Glomerular endothelial cell (primary cell): ENCODE measurements around the gene NR4A1. TPM values are rescaled to one million over a fixed set of nuclear protein-coding genes. Genes with fewer than 3 reads are reported as not detected.

Experiments
- DNase-seq: peaks from one replicate; pipeline ENCODE4 v3.0.0-alpha.2; 2011; ENCODE audit warnings: low read depth, low spot score; ENCODE audit errors: extremely low read depth
- total RNA-seq: library from RNA; depleted of rRNA; stranded (reverse); fragments of >200 nt; gene quantifications from 2 replicates; pipeline ENCODE4 v1.2.3, GENCODE V29; 2015

Gene NR4A1
- total RNA-seq, 1 donor from 2014 or later, result 3.4 TPM

DNA sequence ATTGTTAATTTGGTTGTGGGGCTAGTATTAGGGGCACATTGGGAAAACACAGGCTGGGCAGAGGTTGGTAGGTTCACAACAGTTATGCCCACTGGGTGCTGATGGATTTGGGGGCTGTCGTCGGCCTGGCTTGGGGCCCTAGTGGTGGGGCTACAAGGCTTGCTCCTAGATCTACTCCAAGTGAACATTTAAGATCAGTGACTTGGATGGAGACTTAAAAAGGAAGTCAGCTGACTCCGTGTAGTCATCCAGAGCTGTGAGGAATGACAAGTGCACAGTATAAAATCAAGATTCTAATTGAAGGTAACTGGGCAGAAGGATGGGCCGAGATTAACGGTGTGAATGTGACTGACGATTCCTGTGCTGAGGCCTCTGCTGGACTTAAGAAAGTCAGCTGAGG is 12.8 kb upstream of the NR4A1 start:
- no peak for DNase-seq

GRCh38 chr12:52041035-52041434 is 10.2 kb upstream of the NR4A1 start:
- DNase-seq, result no peak

GRCh38 chr12:52041695-52042123 is 9.5 kb upstream of the NR4A1 start:
- no peak for DNase-seq

GRCh38 chr12:52042706-52043385 is 8.4 kb upstream of the NR4A1 start:
- no peak for DNase-seq

DNA sequence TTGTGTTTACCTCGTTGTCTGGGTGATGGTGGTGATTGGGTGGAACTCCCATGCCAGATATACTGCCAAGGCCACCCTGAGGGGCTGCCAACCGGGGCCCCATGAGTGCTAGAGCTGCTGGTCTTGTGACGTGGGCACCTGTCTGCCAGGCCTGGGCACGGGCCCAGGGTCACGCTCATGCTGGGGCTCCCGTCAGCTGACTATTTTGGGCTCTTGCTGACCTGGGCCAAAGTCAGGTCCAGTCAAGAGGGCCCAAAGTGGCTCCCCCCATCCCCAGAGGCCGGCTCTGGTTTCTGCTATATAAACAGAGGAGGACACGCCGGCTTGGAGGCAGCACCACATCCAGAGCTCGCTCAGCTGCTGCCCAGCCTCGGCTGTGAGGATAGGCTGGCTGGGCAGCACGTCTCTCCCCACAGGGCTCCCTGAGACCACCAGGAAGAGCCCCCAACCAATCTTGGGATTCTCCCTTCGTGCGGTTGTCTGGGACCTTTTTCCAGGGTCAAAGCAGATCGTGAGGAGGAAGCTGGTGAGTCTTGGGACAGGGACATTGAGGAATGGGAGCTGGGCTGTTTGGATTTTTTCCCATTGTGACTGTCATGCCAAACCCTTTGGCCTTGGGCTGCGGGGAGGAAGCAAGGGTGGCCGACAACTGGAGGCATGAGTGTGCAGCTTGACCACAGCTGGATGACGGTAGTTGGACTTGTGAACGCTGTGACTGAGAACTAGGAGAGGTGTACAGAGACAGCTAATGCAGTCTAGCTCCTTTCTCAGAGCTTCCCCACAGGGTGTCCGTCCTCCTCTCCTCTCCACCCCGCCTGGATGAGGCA is 7.6 kb upstream of the NR4A1 start:
- DNase-seq, result no peak

GRCh38 chr12:52044292-52044983 is 6.8 kb upstream of the NR4A1 start:
- no peak for DNase-seq

- DNase-seq, result no peak
These were observed 5.4 kb upstream of the NR4A1 start for GRCh38 chr12:52045794-52046199.

DNA sequence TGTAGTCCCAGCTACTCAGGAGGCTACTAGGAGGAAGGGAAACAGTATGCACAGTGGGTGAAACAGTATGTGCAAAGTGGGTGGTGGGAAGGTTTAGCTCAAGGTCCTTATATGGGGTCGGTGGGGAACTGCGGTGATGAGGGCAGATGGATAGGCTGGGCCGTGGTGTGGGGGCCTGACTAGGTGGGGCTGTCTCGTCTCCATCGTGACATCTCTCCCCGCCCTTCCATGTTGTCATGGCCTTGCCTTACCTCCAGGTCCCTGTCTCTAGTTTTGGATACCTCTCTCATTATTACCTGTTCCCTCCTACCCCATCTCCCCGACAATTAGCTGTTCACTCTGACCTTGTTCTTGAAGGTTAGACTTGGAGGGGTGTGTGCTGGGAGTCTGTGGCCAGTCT is 4.4 kb upstream of the NR4A1 start:
- no peak for DNase-seq

GRCh38 chr12:52049286-52049685 is 2.0 kb upstream of the NR4A1 start:
- DNase-seq, result no peak

DNA sequence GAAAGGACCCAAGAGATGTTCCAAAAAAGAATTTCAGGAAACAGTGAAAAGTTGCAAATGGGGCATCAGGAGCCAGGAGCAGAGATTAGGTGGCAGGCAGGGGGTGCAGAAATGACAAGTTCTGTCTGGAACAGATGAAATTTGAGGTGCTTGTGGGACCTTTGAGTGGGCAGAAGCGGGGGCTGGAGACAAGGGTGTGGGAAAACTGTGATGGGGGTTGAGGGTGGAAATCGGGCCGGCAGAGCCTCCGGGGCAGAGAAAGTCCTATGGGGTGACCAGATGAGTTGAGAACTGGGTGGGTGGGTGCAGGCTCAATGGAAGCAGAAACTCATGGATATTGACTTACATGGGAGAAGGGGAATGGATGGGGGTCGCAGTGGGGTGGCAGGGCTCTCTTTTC is 1.6 kb upstream of the NR4A1 start:
- DNase-seq, result no peak

GRCh38 chr12:52050116-52050757 is 1.0 kb upstream of the NR4A1 start:
- DNase-seq, result no peak

DNA sequence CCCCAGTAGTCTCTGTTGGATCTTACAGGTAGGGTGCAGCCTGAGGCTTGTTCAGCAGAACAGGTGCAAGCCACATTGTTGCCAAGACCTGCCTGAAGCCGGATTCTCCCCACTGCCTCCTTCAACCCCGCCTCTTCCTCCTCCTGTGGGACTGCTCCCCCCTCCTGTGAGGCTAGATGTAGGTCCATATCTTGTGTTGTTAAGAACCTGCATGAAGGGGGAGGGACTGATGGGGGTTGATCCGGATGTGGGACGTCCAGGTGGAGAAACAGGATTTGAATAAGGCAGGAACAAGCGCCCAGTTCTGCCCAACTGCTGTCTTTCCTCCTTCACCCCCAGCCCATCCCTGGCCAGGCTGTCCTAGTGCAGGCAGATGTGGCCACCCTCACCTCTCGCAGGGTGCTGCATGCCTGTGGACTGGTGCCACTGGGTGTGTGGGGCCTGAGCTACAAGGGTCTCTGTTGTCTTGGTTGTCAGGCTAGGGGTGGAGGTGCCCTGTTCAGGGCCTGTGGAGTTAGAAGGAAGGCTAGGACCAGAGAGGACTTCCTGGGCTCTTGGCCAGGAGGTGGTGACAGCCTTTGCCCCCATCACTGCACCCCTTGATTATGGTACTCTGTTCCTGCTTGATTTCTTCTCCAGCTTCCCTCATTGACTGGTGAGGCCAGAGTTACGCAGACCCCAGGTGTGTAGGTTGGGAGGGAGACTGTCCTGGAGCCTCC is 1.4 kb downstream of the NR4A1 start:
- DNase-seq, result no peak

DNA sequence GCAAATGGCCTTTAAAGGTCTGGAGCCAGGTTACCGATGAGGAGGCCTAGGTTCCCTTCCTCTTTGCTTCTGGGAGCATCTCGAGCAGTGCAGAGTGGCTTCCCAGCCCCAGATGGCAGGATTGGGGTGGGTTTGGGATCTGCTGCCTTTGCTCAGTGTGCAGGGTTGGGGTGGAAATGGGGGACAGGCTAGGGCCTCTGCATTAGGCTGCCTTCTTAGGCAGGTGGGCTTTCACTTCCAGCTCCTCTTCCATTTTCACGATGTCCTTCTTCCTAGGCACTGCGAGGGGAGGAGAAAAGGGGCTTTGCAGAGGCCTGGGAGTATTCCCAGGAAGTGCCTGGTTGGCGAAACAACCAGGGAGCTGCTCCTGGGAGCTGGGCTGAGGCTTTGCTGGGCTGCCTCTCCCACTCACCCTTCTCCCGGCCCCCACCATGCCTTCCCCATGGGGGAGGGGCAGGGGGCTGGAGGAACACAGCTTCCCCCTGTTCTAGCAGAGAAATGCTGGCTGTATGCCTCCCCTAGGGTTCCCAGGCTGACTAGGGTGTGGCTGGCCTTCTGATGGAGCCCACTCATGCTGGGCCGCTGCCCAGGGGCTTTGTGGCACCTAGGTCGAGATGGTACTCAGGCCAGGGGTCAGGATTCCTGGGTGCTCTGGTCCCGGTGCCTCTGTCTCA is 2.4 kb downstream of the NR4A1 start:
- DNase-seq, result no peak

DNA sequence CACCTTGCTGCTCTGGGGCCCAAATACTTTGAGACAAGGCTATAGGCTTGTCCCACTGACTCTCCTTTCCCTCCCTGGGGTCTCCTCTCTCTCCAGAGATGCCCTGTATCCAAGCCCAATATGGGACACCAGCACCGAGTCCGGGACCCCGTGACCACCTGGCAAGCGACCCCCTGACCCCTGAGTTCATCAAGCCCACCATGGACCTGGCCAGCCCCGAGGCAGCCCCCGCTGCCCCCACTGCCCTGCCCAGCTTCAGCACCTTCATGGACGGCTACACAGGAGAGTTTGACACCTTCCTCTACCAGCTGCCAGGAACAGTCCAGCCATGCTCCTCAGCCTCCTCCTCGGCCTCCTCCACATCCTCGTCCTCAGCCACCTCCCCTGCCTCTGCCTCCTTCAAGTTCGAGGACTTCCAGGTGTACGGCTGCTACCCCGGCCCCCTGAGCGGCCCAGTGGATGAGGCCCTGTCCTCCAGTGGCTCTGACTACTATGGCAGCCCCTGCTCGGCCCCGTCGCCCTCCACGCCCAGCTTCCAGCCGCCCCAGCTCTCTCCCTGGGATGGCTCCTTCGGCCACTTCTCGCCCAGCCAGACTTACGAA is 3.1 kb downstream of the NR4A1 start:
- DNase-seq, result no peak

DNA sequence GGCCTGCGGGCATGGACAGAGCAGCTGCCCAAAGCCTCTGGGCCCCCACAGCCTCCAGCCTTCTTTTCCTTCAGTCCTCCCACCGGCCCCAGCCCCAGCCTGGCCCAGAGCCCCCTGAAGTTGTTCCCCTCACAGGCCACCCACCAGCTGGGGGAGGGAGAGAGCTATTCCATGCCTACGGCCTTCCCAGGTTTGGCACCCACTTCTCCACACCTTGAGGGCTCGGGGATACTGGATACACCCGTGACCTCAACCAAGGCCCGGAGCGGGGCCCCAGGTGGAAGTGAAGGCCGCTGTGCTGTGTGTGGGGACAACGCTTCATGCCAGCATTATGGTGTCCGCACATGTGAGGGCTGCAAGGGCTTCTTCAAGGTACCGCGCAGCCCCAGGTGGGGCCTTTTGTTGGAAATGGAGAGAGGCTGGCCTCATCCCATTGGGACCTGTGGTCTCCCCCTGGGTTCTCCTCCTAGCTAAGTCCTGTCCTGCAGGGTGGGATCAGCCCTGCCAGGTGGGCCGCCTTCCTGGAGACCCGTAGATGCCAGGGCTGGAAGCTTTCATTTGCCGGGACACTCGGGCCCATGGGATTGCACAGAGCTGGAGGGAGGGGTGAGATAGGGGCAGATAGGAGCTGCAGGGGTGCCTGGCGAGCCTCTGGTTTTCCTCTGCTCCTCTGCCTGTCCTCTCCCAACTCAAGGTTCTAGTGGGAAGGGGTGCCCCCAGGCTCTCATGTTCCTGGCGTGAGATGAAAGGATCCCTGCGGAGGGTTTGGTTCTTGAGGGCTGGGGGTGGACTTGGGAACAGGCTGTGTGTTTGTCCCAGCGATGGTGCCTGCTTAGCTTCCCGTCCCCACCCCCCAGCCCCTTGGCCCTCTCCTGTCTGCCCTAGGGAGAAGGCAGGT is 3.8 kb downstream of the NR4A1 start:
- DNase-seq, result no peak

DNA sequence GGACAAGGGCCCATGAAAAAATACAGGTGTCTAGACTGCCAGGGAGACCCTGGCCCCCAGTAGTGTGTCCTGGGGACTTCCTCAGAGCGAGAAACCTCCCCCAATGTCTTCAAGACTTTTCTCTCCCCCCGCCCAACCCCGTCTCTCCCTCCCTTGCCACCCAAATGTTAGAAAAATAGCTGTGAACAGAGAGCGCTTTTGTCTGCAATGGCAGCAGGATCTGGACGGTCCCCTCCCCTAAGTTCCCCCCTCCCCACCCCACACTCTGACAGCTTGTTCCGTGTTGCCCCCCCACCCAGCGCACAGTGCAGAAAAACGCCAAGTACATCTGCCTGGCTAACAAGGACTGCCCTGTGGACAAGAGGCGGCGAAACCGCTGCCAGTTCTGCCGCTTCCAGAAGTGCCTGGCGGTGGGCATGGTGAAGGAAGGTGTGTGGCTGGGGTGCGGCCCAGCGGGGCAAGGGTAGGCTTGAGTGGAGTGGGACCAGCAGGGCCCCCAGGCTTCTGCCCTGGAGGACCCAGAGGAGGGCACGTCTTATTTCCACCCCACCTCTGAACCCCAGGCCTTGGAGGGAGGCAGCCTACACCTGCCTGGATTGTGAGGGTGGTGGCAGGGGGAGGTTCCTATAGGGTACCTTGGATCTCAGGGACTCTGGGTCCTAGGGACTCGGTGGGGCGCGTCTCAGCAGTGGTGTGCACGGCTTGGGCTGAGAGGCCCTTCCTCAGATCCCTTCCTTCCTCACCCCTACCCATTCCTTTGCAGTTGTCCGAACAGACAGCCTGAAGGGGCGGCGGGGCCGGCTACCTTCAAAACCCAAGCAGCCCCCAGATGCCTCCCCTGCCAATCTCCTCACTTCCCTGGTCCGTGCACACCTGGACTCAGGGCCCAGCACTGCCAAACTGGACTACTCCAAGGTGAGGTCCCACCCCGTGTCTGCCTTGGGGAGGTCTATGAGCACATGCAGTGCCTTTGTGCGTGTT is 4.8 kb downstream of the NR4A1 start:
- no peak for DNase-seq
